Inflammatory macrophage treated with lipopolysaccharide for 4 hours (primary cell): Measurements from ENCODE around the gene ISM2.
"Not testable (repeated sequence)": the region's sequence is repeated elsewhere in the genome, so short reads cannot be mapped to it uniquely, and the experiment has no call there.

Experiments used
- DNase-seq: peaks from one replicate; pipeline ENCODE4 v3.0.0-alpha.2; 2020

ISM2 gene

DNA sequence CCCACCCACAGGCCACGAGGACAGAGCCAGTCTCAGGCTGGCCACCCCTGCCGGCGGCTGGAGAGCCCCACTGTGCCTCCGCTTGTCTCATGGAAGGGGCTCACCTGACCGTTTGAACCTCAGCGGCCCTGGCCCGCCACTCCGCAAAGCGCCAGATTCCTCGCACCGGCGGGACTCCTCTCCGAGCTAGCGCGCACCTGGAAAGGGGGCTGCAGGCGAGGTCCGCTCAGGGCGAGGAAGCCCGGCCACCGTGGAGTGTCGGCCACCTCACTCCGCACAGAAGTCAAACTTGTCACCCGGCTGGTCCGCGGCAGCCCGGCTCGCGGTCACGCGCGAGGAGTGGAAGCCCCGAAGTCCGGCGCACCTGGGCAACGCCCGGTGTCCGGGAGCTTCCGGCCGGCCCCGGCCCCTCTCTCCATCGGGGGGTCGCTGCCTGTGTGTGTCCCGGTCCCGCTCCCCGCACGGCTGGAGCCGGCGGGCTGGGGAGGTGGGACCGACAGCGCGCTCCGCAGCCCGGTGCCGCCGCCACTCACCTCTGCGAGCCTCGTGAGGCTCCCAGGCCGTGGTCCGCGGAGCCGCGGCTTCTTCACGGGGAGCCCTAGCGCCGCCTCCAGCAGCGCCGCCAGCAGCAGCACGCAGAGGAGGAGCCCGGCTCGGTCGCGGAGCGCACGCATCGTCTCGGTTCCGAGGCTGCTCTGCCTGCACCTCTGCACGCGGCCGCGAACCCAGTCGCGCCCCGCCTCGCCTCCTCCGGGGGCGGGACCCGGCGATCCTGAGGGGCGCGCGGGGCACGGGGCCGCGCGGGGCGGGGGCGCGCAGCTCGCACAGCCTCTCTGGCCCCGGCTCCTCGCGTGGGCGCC lies at the start of gene ISM2:
TSS of gene ISM2 (minus strand) at position 697 of the 860 bp plus-strand sequence. CDS start at position 674, 23 bp downstream.
- peak; percentile 19 for DNase-seq

DNA sequence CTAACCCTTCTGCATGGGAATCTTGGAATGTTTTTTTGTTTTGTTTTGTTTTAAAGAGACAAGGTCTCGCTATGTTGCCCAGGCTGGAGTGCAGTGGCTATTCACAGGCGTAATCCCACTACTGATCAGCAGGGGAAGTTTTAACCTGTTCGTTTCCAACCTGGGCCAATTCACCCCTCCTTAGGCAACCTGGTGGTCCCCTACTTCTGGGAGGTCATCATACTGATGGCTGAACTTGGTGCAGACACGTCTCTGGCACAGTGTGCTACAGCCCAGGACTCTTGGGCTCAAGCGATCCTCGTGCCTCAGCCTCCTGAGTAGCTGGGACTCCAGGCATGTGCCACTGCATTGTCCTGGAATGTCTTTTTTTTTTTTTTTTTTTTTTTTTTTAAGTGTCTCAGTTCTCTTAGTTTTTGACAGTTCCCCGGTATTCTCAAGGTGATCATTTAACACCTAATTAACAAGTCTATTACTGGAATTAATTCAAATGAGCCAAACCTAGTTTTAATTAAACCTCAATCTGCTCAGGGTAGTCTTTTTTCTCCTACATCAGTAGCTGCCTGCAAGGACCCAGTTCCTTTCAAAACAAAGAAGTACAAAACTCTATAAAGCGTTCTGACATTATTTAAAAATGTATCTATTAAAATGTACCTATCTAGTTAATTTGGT lies 49.0 kb upstream of the ISM2 start:
- no peak for DNase-seq

DNA sequence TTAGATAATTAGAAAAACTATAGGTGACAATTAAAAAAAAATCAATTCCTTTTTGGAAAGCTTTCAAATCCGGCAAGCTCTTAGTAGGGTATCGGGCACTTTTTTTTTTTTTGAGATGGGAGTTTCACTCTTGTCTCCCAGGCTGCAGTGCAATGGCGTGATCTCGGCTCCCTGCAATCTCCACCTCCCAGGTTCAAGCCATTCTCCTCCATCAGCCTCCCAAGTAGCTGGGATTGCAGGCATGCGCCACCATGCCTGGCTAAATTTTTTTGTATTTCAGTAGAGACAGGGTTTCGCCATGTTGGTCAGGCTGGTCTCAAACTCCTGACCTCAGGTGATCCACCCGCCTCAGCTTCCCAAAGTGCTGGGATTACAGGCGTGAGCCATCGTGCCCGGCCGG lies 46.6 kb upstream of the ISM2 start:
- DNase-seq = not testable (repeated sequence)

DNA sequence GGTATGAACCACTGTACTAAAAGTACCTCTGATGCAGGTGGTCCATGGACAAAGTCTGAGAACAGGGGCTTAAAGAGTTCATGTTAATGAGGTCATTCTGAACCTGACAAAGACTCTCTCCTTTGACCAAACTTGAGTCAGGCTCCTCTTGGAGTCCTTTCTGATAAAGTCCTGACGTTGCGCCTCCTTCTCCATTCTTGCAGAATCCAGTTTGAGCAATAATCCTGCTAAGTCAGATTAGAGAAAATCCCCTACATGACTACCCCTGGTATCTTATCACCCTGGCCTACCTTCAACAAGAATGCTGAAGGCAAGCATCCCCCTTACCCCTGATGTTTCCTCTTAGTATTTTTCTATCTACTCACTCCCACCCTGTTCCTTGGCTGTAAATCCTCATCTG lies 46.0 kb upstream of the ISM2 start:
- DNase-seq = no peak

DNA sequence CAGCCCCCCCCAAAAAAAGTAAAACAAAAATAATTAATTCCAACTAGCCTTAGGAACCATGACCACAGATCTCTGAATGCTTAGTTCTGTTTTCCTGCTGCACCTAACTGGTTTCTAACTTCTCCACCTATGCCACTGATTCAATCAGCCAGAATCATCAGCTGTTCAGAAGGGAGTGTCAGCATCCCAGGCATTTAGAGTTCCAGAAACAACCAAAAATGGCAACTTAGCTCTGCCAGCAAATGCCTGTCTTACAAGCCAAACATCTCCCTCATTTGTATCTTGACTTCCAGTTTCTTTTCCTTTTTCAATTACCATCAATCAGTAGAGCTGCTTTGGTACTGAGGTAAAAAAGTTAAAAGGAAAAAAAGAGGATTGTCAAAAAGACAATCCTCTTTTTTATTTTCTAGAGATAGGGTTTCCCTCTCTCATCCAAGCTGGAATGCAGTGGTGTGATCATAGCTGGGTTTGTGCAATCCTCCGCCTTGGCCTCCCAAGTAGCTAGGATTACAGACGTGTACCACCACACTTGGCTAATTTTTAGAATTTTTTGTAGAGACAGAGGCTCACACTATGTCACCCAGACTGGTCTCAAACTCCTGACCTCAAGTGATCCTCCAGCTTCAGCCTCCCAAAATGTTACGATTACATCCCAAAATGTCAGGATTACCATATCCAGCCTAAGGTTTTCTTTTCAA lies 45.2 kb upstream of the ISM2 start:
- no peak for DNase-seq

DNA sequence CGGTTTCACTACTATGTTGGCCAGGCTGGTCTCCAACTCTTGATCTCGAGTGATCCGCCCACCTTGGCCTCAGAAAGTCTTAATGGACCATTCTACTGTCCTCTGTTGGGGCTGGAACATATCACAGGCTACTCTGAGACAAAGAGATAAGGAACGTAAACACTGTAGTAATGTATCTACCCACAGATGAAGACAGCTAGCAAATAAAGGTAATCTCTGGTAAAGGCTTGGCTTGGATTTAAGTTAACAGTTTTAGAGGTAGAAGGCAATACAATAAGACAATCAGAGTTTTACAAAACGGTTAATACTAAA lies 44.6 kb upstream of the ISM2 start:
- DNase-seq = no peak

- no peak for DNase-seq
Observed at GRCh38 chr14:77542421-77543239, 44.0 kb upstream of the ISM2 start.

- DNase-seq = peak; percentile 15
Observed at GRCh38 chr14:77541905-77542304, 43.3 kb upstream of the ISM2 start.

DNA sequence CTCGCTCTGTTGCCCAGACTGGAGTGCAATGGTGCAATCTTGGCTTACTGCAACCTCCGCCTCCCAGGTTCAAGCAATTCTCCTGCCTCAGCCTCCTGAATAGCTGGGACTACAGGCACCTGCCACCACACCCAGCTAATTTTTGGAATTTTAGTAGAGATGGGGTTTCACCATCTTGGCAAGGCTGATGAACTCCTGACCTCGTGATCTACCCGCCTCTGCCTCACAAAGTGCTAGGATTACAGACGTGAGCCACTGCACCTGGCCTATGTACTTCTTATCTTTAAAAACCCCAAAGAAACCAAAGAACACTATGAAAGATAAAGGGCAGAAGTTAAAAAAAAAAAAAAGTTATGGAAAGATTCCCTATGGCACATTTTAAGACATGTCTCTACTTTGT lies 38.3 kb upstream of the ISM2 start:
- not testable (repeated sequence) for DNase-seq

DNA sequence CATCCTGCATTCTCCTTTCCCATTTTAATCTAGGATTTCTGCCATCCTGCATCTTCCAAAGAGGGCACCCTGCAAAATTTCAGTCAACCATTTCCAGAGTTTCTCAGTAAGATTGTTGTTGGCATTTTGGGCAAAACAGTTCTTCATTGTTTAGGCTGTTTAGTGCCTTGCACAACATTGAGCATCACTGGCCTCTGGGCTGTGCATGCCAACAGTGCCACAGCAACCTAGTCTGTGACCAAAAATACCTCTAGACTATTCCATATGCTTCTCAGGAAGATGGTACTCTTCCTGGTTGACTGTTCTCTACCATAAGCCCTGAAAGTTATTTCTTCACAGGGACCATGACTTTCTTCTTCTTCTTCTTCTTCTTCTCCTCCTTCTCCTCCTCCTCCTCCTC lies 32.5 kb upstream of the ISM2 start:
- DNase-seq = no peak

DNA sequence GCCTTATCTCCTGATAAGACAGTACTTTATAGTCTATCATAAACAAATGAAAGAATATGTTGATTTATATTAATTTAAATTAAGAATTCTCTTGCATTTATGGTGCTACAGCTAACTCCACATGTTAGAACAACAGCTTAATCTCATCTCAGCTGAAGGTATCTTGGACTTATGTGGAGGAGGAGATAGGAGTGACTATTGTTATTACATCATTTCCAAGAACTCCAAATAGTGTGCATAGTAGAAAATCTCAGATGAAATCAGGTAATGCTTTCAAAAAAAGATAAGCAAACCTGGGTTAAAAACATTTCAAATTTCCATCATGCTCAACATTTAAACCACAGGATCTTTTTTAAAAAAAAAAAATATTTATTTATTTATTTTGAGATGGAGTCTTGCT lies 31.3 kb upstream of the ISM2 start:
- no peak for DNase-seq

DNA sequence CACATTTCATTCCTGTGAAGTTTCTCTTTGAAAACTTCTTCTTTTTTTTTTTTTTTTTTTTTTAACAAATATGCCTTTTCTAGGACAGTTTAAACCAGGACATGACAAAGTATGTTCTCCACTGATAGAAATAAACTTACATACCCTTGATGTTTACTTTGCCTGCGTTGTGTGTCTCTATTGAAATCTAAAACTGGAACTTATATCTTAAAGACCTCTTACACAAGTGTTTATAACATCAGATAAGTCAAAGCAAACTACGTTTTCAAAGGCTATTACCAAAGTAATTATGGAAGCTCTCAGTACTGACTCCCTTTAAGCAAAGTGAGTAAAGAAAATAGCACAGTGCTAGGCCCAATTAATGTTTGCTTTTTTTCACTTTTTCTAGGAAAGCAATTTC lies 30.6 kb upstream of the ISM2 start:
- no peak for DNase-seq

- DNase-seq = not testable (repeated sequence)
Observed at GRCh38 chr14:77528701-77529100, 30.1 kb upstream of the ISM2 start.

DNA sequence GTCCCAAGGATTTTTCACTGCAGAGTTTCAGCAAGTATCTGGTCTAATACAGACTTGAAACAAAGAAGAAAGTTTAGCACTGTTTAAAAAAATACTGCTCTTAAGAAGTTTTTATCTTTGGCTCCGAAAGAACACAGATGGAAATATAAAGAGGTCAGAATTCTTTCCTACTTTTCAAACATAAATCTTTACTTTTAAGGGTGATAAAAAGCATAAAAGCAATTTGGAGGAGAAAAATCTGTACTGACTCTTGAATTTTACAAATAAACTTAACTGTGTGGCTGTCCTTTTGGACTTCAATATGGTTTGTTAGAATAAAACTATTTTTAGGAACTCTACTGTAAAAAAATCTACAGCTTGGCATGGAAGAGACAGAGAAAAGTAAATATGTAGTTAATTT lies 27.6 kb upstream of the ISM2 start:
- no peak for DNase-seq

DNA sequence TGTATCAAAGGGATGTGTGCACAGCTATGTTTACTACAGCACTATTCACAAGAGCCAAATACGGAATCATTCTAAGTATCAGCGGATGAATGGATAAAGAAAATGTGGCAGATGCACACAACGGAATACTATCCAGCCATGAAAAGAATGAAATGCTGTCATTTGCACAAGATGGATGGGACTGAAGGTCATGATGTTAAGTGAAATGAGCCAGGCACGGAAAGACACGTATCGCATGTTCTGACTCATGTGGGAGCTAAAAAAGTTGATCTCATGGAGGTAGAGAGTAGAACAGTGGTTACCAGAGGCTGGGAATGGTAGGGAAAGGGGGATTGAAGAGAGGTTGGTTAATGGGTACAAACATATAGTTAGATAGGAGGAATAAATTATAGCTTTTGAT lies 25.9 kb upstream of the ISM2 start:
- DNase-seq = no peak

GRCh38 chr14:77523109-77523508 lies 24.5 kb upstream of the ISM2 start:
- DNase-seq = no peak

DNA sequence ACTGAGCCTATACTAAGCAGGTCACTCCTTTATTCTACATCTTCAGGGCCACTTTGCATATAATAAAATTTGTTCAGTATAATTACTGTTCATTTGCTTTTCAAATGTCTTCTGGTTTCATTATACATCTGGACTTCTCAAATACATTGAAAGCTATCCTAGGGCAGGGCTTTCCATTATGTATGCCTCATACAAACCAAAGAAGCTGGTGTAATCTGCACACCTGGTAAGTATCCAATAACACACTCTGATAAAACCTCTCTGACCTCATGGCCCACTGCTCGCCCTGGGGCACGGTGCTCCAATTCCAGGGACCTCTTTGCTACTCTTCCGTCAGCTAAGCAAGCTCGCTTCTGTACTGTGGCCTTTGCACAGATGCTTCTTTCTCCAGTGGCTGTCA lies 21.9 kb upstream of the ISM2 start:
- no peak for DNase-seq

- no peak for DNase-seq
Observed at GRCh38 chr14:77516126-77516525, 17.5 kb upstream of the ISM2 start.

- DNase-seq = no peak
Observed at GRCh38 chr14:77511486-77512162, 13.0 kb upstream of the ISM2 start.

DNA sequence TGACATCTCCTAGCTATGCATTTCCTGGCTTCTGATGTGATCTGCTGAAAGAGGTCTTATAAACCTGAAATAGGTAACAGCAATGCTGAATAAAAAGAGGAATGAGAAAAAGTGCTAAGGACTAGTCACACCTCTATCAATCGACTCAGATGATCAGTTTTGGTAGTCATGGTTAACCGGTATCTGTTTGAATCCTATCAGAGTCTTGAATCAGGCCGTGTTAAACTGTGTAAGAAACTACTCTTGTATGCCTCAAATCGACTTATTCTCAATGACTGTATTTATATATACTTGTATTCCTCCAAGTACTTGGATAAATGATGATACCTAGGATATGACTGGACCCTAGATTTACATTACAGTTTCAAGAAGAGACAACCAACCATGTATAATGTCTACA lies 10.8 kb upstream of the ISM2 start:
- no peak for DNase-seq

GRCh38 chr14:77508876-77509275 lies 10.3 kb upstream of the ISM2 start:
- DNase-seq = no peak

DNA sequence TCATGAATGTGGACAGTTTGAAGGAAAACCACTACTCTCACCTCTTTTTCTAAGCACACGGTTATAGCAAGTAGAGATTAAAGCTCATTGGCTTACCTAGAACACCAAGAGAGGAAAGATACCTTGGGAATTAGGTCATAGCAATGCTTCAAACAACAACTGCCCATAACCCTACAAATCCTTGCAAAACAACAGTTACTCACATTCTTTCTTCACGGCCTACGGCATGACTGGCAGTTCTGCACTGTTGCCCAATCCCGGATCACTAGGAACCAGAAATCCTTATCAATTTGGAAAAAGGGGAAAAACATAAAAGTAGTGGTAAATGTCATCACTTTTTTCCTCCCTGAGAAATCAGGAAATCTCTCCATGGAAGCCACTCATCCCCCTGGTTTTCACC lies 9.6 kb upstream of the ISM2 start:
- DNase-seq = peak; percentile 5

- DNase-seq = no peak
Observed at GRCh38 chr14:77507762-77508161, 9.1 kb upstream of the ISM2 start.
